GM12878 (cell line): ENCODE data around the gene ACOT7. TPM values are rescaled to one million over a fixed set of nuclear protein-coding genes. Genes with fewer than 3 reads are reported as not detected.

Experiments
- NRF1 ChIP-seq: conservative IDR thresholded peaks from 2 replicates; pipeline ENCODE4 v1.6.1; 2011; ENCODE audit warnings: mild to moderate bottlenecking, low read depth, low read length, improper control_type of control experiment
- polyA plus RNA-seq, 11 experiments: library from polyadenylated mRNA; depleted of rRNA in 4 of 11; unstranded in 6 of 11; stranded (reverse) in 5 of 11; fragments of >200 nt; fragmentation: Nextera tagmentation in 4 of 11; fragmentation: Illumina TruSeq in 1 of 11; extraction: Ambion mirVana in 4 of 11; extraction: Trizol in 1 of 11; gene quantifications; 1 replicate in 1 of 11; 2 replicates in 10 of 11; pipeline versions ENCODE4 v1.2.1 to v1.2.3, GENCODE V29; 2011 to 2016; ENCODE audit warnings: inconsistent platforms in 2 of 11, missing spikeins in 2 of 11, low read depth in 1 of 11
- total RNA-seq, 4 experiments: library from RNA; depleted of rRNA in 3 of 4; stranded (reverse); fragments of >200 nt in 3 of 4; fragmentation: Illumina TruSeq in 1 of 4; extraction: Trizol in 1 of 4; gene quantifications; 2 replicates each; pipeline versions ENCODE4 v1.2.1 to v1.2.3, GENCODE V29; 2013 to 2021
- TF ChIP-seq, protein P1 (sequence below): IDR thresholded peaks from 2 replicates; pipeline ENCODE4 v1.6.1; 2012; ENCODE audit warnings: mild to moderate bottlenecking, low read depth, low read length
- TF ChIP-seq, protein P2 (sequence below): fragments of 450-650 bp; IDR thresholded peaks from 2 replicates; pipeline ENCODE4 v1.6.1; 2017; ENCODE audit warnings: mild to moderate bottlenecking
- TF ChIP-seq, protein P3 (sequence below): fragments of 450-650 bp; IDR thresholded peaks from 2 replicates; pipeline ENCODE4 v1.6.1; 2016; ENCODE audit warnings: mild to moderate bottlenecking
- TF ChIP-seq, protein P4 (sequence below), 3 experiments: IDR thresholded peaks in 2 of 3; conservative IDR thresholded peaks in 1 of 3; 2 replicates each; pipeline ENCODE4 v1.5.1; 2011; ENCODE audit warnings: low read depth in 3 of 3, low read length in 3 of 3, mild to moderate bottlenecking in 3 of 3, control low read depth in 2 of 3, moderate library complexity in 2 of 3, inconsistent platforms in 1 of 3, mixed read lengths in 1 of 3; ENCODE audit not compliant: control insufficient read depth in 2 of 3, insufficient read depth in 1 of 3; ENCODE audit errors: extremely low read depth in 1 of 3
- TF ChIP-seq, protein P5 (sequence below): fragments of 450-650 bp; formaldehyde crosslinking; IDR thresholded peaks from 2 replicates; pipeline ENCODE4 v1.5.0; 2022; ENCODE audit warnings: mild to moderate bottlenecking, missing genetic modification characterization

The ACOT7 gene
- total and polyA plus RNA-seq, 10 of the 15 experiments (the other 5 are each of a cell fraction or from before 2014, with no cell fraction given): 8.9 to 206 (median 61.2) TPM

DNA sequence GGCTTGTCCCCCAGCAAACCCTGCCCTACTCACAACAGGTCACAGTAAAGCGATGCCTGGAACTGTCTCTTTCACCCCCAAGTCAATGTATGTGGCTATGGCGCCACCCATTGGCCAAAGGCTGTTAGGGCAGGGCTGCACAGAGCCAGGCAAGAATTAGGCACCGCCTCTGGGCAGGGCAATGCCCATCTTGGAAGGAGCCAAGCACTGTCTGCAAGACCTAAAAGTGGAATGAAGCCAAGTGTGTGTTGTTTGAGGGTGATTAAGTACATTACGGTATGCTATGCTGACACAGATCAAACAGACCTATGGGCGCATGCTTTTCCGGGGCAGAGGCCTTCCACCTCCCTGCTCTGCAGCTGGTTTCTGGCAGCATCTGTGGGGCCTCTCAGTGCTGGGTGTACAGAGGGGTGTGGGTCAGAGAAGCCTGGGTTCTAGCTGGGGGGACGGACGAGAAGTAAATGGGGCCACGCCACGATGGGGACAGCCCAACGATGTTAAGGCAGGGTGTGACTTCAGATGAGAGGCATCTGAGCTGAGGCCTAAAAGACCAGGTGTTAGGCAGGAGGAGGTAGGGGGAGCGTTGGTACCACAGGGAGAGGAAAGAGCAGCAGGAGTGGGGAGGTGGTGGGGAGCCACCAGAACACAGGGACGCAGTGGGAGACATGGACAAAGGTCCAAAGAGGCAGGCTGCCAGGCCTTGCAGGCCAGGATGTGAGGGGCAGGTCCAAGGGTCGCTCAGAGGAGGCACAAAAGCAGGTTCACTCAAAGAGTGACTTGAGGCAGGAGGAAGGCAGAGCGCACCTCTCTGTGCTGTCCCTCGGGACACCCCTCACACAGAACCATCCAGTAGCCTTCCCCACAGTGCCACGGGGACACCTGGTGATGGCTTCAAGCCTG is 49.8 kb downstream of the ACOT7 start (continued):
- no peak for TF ChIP-seq NRF1
- TF ChIP-seq, protein P1, sequence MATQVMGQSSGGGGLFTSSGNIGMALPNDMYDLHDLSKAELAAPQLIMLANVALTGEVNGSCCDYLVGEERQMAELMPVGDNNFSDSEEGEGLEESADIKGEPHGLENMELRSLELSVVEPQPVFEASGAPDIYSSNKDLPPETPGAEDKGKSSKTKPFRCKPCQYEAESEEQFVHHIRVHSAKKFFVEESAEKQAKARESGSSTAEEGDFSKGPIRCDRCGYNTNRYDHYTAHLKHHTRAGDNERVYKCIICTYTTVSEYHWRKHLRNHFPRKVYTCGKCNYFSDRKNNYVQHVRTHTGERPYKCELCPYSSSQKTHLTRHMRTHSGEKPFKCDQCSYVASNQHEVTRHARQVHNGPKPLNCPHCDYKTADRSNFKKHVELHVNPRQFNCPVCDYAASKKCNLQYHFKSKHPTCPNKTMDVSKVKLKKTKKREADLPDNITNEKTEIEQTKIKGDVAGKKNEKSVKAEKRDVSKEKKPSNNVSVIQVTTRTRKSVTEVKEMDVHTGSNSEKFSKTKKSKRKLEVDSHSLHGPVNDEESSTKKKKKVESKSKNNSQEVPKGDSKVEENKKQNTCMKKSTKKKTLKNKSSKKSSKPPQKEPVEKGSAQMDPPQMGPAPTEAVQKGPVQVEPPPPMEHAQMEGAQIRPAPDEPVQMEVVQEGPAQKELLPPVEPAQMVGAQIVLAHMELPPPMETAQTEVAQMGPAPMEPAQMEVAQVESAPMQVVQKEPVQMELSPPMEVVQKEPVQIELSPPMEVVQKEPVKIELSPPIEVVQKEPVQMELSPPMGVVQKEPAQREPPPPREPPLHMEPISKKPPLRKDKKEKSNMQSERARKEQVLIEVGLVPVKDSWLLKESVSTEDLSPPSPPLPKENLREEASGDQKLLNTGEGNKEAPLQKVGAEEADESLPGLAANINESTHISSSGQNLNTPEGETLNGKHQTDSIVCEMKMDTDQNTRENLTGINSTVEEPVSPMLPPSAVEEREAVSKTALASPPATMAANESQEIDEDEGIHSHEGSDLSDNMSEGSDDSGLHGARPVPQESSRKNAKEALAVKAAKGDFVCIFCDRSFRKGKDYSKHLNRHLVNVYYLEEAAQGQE: no peak
- TF ChIP-seq, protein P2, sequence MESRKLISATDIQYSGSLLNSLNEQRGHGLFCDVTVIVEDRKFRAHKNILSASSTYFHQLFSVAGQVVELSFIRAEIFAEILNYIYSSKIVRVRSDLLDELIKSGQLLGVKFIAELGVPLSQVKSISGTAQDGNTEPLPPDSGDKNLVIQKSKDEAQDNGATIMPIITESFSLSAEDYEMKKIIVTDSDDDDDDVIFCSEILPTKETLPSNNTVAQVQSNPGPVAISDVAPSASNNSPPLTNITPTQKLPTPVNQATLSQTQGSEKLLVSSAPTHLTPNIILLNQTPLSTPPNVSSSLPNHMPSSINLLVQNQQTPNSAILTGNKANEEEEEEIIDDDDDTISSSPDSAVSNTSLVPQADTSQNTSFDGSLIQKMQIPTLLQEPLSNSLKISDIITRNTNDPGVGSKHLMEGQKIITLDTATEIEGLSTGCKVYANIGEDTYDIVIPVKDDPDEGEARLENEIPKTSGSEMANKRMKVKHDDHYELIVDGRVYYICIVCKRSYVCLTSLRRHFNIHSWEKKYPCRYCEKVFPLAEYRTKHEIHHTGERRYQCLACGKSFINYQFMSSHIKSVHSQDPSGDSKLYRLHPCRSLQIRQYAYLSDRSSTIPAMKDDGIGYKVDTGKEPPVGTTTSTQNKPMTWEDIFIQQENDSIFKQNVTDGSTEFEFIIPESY: no peak
- TF ChIP-seq, protein P3, sequence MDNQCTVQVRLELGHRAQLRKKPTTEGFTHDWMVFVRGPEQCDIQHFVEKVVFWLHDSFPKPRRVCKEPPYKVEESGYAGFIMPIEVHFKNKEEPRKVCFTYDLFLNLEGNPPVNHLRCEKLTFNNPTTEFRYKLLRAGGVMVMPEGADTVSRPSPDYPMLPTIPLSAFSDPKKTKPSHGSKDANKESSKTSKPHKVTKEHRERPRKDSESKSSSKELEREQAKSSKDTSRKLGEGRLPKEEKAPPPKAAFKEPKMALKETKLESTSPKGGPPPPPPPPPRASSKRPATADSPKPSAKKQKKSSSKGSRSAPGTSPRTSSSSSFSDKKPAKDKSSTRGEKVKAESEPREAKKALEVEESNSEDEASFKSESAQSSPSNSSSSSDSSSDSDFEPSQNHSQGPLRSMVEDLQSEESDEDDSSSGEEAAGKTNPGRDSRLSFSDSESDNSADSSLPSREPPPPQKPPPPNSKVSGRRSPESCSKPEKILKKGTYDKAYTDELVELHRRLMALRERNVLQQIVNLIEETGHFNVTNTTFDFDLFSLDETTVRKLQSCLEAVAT: no peak
- TF ChIP-seq, protein P4, sequence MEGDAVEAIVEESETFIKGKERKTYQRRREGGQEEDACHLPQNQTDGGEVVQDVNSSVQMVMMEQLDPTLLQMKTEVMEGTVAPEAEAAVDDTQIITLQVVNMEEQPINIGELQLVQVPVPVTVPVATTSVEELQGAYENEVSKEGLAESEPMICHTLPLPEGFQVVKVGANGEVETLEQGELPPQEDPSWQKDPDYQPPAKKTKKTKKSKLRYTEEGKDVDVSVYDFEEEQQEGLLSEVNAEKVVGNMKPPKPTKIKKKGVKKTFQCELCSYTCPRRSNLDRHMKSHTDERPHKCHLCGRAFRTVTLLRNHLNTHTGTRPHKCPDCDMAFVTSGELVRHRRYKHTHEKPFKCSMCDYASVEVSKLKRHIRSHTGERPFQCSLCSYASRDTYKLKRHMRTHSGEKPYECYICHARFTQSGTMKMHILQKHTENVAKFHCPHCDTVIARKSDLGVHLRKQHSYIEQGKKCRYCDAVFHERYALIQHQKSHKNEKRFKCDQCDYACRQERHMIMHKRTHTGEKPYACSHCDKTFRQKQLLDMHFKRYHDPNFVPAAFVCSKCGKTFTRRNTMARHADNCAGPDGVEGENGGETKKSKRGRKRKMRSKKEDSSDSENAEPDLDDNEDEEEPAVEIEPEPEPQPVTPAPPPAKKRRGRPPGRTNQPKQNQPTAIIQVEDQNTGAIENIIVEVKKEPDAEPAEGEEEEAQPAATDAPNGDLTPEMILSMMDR (IDR thresholded peaks at IDR 0.05 in 2 of 3, conservative IDR thresholded peaks at IDR 0.05 in 1 of 3; ENCODE audit: control insufficient read depth in 2 of 3, extremely low read depth in 1 of 3, insufficient read depth in 1 of 3, low read depth in 3 of 3, low read length in 3 of 3): peak; percentile 85 to 99 (median 87); a peak in 5 of 6 replicates
- TF ChIP-seq, protein P5, sequence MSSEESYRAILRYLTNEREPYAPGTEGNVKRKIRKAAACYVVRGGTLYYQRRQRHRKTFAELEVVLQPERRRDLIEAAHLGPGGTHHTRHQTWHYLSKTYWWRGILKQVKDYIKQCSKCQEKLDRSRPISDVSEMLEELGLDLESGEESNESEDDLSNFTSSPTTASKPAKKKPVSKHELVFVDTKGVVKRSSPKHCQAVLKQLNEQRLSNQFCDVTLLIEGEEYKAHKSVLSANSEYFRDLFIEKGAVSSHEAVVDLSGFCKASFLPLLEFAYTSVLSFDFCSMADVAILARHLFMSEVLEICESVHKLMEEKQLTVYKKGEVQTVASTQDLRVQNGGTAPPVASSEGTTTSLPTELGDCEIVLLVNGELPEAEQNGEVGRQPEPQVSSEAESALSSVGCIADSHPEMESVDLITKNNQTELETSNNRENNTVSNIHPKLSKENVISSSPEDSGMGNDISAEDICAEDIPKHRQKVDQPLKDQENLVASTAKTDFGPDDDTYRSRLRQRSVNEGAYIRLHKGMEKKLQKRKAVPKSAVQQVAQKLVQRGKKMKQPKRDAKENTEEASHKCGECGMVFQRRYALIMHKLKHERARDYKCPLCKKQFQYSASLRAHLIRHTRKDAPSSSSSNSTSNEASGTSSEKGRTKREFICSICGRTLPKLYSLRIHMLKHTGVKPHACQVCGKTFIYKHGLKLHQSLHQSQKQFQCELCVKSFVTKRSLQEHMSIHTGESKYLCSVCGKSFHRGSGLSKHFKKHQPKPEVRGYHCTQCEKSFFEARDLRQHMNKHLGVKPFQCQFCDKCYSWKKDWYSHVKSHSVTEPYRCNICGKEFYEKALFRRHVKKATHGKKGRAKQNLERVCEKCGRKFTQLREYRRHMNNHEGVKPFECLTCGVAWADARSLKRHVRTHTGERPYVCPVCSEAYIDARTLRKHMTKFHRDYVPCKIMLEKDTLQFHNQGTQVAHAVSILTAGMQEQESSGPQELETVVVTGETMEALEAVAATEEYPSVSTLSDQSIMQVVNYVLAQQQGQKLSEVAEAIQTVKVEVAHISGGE: no peak
- TF ChIP-seq, all 136 proteins: peak for 7
